NCI-H226 (cell line): ENCODE data around the gene PMAIP1.
"Not testable (repeated sequence)": the region's sequence is repeated elsewhere in the genome, so short reads cannot be mapped to it uniquely, and the experiment has no call there.

ENCODE experiments used
- DNase-seq: peaks from one replicate; pipeline ENCODE4 v3.0.0-alpha.2; 2015

Gene PMAIP1

DNA sequence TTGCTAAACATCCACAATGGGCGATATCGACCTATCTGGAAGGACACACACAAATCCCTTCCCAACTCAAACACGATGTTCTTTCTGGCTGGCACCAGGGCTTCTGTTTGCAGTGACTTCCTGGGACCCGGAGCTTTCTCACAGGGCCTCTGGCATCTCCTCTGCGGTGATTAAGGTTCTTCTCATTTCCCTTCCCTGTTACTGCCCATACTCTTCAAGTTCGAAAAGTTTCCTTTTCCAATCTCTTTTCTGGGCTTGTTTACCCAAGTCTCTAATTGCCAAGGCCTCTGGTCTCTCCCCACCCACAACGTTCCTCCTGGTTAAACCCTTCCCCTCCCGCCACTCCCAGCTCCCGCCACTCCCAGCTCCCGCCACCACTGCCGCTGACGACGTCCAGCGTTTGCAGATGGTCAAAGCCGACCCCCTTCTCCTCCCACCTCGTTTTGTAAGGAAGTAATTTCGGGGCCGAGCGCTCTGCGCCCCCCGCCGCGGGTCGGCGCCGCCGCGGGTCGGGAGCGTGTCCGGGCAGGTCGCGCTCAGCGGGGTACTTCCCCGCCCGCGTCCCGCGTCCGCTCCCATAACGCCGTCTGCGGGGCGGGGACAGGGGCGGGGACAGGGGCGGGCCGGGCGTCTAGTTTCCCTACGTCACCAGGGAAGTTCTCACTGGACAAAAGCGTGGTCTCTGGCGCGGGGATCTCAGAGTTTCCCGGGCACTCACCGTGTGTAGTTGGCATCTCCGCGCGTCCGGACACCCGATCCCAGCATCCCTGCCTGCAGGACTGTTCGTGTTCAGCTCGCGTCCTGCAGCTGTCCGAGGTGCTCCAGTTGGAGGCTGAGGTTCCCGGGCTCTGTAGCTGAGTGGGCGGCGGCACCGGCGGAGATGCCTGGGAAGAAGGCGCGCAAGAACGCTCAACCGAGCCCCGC, at the start of gene PMAIP1:
Gene PMAIP1, plus strand, starts transcription at position 699 of the 924 bp plus-strand sequence. Its CDS starts 182 bp downstream, at position 881.
- DNase-seq: peak; percentile 77

DNA sequence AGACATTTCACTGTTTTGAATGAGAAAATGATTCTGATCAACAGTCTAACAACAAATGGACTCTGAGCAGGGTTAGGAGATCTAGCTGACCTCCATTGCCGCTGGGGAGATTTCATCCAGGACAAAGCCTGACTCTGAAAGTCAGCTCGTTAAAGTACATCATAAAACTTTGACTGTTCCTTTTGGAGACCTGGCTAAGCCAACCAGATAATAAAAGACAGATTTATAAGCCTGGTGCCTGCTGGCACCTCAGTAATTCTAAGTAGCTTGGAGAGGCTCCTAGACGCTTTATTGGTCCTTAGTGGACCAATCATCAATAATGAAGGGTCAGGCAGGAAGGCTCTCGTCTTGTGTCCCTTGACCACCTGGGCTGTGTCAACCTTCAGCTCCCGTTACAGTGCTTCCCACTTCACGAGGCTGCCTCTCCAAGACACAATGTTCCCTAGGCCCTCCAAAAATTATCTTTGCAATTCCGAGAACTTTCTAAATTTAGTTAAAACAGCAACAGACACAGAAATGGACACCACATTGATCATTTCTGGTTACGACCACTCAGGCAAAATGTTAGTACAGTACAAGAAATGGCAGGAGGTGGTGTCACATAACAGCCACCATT, 47.9 kb upstream of the PMAIP1 start:
- DNase-seq: no peak

DNA sequence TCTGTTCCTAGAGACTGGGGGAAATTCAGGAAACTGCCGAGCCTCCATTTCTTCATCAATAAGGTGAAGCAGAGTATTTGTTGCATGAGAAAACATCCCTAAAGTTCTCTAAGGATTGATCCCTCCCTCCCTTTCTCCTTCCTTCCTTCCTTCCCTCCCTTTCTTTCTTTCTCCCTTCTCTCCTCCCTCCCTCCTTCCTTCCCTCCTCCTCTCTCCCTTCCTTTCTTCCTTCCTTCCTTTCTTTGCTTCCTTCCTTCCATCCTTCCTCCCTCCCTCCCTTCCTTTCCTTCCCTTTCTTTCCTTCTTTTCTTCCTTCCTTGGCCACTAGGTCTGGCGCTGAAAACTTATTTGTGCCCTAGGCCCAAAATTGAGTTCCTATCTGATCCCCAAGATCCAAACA, 47.2 kb upstream of the PMAIP1 start:
- no peak for DNase-seq

DNA sequence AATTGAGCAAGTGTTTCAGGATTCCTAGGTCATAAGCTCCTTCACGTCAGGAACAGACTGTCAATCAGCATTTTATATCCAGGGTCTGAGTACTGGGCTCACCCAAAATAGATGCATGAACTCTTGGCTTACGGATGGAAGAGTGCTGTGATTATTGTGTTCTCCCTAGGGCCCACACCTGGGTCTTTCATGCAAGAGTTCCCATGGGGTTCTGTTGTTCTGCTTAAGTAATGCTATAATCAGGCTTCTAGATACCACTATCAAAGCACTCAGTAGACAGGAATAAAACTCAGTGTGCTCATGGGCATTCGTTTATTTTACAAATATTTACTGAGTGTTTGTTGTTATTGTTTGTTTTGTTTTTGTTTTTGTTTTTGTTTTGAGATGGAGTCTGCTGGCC, 46.4 kb upstream of the PMAIP1 start:
- no peak for DNase-seq

DNA sequence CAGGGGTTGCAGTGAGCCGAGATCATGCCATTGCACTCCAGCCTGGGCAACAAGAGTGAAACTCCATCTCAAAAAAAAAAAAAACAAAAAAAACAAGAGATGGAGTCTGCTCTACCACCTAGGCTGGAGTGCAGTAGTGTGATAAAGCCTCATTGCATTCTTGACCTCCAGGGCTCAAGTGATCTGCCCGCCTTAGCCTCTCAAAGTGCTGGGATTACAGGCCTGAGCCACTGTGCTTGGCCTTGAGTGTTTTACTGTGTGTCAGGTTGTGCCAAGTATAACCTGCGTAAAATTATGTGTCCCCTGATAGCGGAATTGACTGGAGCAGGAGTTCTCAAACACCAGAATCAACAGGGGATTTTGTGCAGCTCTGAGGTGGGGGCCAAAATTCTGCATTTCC, 45.8 kb upstream of the PMAIP1 start:
- not testable (repeated sequence) for DNase-seq

DNA sequence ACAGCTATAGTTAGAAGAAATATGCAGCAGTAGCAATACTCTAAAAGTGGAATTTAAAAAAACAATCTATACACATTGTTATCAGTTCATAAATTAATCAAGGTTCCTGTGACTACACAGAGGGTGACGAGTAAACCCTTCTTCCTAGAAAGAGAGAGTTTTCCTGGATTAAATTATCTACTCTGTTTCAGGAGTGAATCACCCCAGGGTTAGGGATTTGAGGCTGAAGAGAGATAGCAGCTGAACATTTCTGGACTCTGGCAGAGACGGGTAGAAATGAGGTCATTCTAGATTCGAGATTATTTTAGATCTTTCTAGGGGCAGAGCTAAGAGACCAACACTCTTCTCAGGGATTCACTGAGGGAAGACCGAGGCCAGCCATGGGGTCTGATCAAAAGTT, 38.8 kb upstream of the PMAIP1 start:
- DNase-seq: peak; percentile 61

DNA sequence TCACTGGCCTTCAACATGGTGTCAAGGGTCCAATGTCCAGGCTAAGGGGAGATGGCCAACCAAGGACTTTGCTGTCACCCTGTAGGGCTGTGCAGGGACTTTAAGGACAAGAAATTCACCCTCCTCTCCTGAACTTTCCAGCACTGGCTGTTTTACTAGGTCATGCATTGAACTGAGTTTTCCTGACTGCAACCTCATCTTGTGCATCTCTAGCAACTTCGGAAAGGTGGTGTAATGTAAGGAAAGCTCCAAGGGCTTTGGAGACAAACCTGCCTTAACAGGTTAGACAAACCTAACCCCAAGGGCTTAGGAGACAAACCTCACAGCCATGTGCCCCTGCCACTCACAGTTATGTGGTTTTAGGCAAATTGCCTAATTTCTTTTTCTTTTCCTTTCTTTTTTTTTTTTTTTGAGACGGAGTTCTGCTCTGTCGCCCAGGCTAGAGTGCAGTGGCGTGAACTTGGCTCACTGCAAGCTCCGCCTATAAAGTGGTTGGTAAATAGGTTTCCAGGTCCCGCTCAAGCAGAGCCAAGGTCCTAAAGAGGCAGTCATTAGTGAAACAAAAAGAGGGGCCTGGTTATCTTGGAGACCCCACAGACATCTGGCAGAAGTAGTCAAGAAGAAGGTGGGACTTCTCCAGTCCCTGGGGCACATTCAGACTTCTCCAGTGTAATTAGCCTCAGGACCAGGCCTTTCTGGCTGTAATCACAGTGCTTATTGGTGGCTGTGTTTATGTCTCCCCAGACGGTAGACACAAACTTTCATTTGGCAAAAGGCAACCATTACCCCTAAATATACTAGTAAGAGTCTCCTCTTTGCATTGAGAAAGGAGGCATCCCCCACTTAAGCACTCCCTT, 37.6 kb upstream of the PMAIP1 start:
- no peak for DNase-seq

DNA sequence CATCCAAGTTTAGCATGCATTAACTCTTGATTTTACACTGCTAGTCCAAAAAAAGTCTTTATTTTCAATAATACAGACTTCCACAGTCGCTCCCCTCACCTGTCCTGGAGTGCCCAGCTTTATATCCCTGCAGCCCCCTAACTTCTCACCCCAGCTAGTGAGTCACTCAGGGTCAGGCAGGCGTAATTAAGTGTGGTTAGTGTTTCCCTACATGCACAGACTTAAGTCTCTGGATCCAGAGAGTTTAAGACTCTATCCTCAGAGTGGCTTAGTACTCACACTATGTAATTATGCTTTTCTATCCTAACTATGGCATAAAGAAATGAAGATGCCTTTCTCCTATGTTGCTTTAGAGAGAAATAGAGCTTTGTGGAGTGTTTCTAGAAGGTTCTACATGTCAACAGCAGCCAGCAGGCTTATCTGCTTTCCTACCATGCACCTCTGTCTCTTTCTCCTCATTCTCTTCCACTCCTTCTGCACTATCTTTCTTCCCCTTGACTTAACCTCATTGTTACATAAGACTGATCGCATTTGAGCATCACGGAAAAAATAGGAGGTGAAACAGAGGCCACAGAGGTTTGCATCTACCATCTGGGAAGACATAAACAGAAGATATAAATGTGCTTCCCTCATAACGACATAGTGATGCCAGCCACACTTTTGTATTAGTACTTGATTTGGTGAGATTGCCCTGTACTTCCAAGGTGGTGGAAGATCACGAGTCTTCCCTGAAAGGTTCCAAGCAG, 34.4 kb upstream of the PMAIP1 start:
- DNase-seq: no peak

DNA sequence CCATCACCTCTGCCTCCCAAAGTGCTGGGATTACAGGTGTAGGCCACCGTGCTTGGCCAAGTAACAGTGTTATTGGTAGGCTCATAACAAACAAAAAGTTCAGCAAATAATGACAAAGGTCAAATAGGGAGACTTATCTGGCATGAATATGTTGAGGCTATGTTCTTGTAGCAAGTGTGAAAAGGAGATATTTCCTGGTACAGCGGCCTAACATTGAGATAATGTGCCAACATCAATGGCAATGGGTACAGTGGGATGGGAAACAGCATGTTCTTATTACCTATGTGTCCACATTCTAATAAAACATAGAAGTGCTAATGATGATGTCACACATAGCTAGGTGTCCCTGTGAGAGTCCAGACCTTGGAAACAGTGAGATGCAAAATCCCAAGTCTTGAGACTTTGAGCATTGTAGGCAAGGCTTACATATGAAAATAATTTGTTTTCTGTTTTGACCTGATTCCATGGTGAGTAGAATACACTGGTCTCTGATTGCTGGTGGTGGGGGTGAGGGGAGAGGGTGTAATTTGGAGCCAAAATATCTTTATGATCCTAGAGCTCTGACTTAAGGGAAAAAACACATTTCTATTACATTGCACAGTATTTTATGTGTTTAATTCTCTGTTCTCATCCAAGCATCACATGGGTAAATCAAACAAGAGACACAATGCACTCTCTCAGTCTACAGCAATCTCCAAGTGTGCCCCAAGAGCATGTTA, 33.1 kb upstream of the PMAIP1 start:
- no peak for DNase-seq

DNA sequence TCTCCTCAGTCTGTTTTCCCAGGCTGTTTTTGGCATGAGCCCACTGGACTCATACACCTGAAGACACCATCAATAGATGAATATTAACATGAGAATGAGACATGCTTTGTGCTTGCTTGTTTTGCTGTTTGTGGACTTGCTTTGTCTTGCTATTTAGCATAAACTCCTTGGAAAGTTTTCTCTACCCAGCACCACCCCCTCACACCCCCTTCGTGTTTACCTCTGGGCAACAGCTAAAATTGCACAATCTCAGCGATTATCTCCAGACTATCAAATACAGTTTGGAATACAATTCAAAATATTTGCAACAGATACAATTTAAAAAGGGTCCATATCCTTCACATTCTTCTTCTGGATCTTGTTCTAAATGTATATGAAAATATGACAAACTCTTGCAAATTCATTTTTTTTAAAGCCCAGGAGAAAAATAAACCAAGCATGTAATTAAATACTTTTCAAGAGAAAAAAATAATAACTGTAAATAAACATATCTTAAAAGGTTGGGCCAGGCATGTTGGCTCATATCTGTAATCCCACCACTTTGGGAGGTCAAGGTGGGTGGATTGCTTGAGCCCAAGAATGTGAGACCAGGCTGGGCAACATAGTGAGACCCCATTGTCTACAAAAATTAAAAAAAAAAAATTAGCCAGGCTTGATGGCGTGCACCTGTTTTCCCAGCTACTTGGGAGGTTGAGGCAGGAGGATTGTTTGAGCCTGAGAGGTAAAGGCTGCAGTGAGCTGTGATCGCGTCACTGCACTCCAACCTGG, 32.3 kb upstream of the PMAIP1 start:
- no peak for DNase-seq

DNA sequence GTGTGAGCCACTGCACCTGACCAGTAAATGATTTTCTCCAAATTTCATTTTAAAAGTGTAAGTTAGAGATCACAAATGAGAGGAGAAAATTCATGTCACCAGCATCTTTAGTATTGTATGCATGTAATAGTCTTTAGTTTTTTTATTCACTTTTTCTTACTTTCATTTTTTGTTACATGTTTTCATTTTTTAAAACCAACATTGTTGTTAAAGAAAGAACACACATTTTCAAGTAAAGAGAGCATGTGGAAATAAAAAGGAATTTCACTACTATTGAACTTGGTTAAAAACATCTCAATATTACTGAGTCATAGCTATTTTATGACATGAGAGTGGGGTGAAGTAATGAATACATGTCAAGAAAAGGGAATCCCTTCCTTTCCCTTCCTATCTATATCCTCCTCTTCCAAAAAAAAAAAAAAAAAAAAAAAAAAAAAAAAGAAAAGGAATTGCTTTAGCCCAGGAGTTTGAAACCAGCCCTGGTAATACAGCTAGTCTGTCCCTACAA, 29.1 kb upstream of the PMAIP1 start:
- DNase-seq: no peak

DNA sequence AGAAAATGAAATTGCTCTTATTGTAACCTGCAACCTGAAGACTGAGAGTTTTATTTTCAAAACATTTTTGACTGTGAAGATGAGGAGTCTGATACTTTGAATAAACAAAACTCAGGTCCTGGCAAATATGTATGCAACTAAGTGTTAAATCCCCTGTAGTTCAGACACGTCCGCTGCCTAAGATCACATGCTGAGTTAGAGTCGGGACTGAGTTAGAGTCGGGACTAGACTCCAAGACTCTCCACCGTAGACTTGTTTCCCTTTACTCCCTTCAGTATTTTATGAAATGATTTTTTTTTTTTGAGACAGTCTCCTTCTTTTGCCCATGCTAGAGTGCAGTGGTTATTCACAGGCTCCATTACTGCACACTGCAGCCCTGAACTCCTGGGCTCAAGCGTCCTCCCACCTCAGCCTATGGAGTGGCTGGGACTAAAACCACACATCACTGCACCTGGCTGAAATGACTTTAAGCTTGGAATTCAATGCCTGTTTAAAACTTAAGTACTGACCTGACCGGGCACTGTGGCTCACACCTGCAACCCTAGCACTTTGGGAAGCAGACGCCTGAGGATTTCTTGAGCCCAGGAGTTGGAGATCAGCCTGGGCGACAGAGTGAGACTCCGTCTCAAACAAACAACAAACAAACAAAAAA, 28.0 kb upstream of the PMAIP1 start:
- DNase-seq: no peak

DNA sequence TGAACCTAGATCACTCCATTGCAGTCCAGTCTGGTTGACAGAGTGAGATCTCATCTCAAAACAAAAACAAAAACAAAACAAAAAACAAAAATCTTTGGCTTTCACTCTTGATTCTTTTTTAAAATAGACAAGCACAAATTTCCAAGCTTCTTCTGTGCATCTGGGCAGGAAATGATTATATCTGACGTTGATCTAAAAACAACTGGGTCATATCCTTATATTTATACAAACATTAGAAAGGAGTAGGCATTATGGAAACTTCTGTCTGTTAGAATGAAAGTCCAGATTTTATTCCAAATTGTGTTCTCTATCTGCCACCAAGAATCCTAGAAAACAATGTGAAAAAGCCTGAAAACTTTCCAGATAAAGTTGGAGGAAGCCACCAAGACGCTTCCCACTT, 26.2 kb upstream of the PMAIP1 start:
- no peak for DNase-seq

DNA sequence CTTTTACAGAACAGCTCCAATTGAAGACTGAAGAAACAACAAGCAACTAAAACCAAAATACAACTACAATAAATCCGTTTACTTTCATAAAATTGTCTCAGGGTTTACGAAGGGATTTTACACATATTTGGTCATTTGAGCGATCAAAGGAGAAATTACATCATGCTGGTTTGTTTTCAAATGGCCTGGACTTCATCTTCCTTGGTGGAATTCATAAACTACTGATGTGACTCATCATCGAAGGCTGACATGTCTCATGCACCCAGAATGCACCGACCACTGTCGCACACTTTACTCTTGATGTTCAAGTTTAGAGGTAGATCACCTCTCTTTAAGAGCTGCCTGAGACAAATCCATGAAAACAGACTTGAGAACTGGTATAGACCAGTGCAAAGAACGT, 25.6 kb upstream of the PMAIP1 start:
- DNase-seq: peak; percentile 43

DNA sequence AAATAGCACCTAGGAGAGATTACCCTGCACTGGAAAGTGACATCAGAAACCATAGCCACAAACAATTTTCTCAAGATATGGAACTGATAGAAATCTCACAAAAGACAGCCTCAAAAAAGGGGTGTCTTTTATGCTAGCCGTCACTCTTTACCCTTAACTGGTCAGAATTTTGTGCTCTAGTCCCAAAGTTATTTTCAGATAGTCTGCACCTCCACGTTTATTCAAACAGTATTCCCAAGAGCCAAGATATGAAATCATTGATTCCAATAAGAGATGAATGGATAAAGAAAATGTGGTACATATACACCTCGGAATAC, 23.5 kb upstream of the PMAIP1 start:
- no peak for DNase-seq

DNA sequence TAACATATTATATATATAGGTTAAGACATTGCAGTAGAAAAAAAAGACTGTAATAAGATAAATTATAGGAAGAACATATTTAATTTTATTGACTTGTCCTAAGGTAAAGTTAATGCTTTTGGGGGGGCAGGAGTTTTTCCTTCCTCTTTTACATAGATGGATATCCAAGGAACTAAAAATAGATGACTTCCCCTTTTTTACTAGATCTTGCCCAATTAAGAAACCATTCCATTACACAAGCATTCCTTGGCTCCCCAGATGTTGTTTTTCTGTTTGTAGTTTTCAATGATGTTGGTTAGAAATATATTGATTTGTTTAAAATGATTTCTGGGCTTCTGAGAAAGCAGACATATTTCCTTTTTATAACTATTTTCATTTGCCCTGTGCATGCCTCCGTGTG, 22.4 kb upstream of the PMAIP1 start:
- no peak for DNase-seq

DNA sequence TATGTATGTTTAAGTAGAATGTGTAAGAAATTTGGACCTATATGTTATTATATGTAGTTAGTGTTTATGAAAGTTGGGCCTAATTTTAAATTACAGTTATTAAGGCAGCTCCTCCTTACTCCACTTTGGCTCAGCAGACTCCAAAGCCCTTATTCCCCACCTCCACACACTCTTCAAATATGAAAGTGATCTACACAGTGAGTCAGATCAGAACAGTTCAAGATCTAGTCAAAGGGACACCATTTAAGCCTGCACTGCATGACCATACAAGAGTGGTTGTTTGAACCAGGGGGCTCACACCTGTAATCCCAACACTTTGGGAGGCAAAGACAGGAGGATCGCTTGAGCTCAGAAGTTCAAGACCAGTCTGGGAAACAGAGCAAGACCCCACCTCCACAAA, 21.2 kb upstream of the PMAIP1 start:
- DNase-seq: no peak

DNA sequence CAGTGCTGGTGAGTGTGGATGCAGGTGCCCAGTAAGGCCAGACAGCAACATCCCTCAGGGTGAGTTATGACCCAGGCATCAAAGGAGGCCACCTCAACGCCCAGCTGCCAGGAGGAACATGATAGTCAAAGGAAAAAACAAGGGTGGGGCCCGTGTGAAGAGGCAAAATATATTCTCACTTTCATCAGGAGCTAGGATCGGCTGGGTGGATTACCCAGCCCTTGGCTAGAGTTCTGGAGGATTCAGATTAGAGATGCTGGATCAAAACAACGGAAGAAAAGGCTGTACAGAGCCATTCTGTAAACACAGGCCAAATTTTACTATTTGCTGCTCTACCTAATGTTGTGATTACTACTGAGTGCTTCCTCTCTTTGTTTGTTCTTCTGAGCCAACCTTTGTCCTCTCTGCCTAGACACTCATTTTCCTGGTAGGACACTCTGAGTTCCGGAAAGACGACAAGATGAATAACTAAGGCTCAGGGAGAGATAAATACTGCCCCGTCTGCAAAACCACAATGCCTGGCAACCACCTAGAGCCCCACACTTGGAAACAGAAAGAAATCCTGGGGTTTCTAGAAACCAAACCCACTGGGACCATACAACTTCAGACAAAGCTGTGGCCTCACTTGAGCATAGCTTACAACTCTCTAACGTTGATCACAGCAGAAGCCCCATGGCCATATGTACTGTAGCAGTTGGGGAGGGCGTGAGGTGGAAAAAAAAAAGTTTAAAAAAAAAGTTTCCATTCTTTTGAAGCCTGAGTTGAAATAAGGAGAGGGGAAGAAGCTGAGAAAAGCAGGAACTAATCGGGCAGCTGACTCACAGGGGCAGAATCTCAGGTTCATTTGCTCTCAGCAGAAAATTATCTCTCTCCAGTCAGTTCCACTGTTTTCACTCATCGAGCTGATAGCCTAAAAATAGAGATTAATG, 17.8 kb upstream of the PMAIP1 start:
- peak; percentile 26 for DNase-seq

DNA sequence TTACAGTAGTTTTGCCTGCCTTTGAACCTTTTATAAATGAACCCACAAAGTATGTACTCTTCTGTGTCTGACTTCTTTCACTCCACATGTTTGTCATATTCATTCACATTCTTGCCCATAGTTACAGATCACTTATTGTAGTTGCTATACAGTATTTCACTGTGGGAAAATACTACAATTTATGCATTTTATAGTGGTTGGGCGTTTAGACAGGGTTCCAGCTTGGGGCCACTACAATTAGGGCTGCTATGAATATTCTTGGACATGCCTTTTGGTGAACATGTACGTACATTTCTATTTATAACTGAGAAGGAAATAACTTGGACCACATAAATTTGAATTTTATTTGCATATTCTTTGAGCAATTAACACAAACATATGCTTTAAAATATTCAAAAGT, 15.4 kb upstream of the PMAIP1 start:
- DNase-seq: no peak
